A549 (cell line): Measurements from ENCODE around the gene TAF3.

Source experiments
- CBX8 ChIP-seq: fragments of 200-600 bp; sonication (generic); IDR thresholded peaks from 2 replicates; pipeline ENCODE4 v1.6.1; 2016
- EP300 ChIP-seq, 2 experiments: fragments of >200 bp; sonication (Bioruptor Twin); formaldehyde crosslinking; IDR thresholded peaks; 2 replicates in 1 of 2; 3 replicates in 1 of 2; pipeline ENCODE4 v1.6.1; 2016 to 2017
- FOSB ChIP-seq: fragments of 250-450 bp; sonication (Bioruptor Pico); IDR thresholded peaks from 2 replicates; pipeline ENCODE4 v1.5.0; 2020; ENCODE audit warnings: mild to moderate bottlenecking, moderate library complexity
- HDAC2 ChIP-seq: fragments of 200-600 bp; sonication (generic); IDR thresholded peaks from 2 replicates; pipeline ENCODE4 v1.6.1; 2016
- JUNB ChIP-seq: fragments of >200 bp; sonication (Bioruptor Twin); formaldehyde crosslinking; IDR thresholded peaks from 2 replicates; pipeline ENCODE4 v1.6.1; 2016
- MAFK ChIP-seq: fragments of 450-650 bp; IDR thresholded peaks from 2 replicates; pipeline ENCODE4 v1.6.1; 2014; ENCODE audit not compliant: partially characterized antibody
- POLR2A ChIP-seq: IDR thresholded peaks from 2 replicates; pipeline ENCODE4 v1.6.1; 2012; ENCODE audit warnings: mild to moderate bottlenecking, low read length
- RFX5 ChIP-seq: fragments of 450-650 bp; IDR thresholded peaks from 2 replicates; pipeline ENCODE4 v1.7.1; 2014; ENCODE audit warnings: antibody characterized with exemption, mild to moderate bottlenecking, moderate library complexity
- SMC3 ChIP-seq: fragments of >200 bp; sonication (Bioruptor Twin); formaldehyde crosslinking; IDR thresholded peaks from 3 replicates; pipeline ENCODE4 v1.6.1; 2018; ENCODE audit warnings: inconsistent platforms
- TP53 ChIP-seq: fragments of 250-450 bp; sonication (Bioruptor Pico); IDR thresholded peaks from 2 replicates; pipeline ENCODE4 v1.5.0; 2021; ENCODE audit warnings: mild to moderate bottlenecking, moderate library complexity
- TF ChIP-seq, protein P1 (sequence below): fragments of >200 bp; sonication (Bioruptor Twin); formaldehyde crosslinking; IDR thresholded peaks from 3 replicates; pipeline ENCODE4 v1.5.1; 2016
- TF ChIP-seq, protein P2 (sequence below): IDR thresholded peaks from 2 replicates; pipeline ENCODE4 v1.6.1; 2012
- TF ChIP-seq, protein P3 (sequence below): fragments of 150-350 bp; IDR thresholded peaks from 2 replicates; pipeline ENCODE4 v1.6.1; 2014; ENCODE audit warnings: low read depth, mild to moderate bottlenecking, low read length
- TF ChIP-seq, protein P4 (sequence below): fragments of 200-600 bp; sonication (generic); IDR thresholded peaks from 2 replicates; pipeline ENCODE4 v1.6.1; 2016; ENCODE audit warnings: antibody characterized with exemption, mild to moderate bottlenecking, moderate library complexity

DNA sequence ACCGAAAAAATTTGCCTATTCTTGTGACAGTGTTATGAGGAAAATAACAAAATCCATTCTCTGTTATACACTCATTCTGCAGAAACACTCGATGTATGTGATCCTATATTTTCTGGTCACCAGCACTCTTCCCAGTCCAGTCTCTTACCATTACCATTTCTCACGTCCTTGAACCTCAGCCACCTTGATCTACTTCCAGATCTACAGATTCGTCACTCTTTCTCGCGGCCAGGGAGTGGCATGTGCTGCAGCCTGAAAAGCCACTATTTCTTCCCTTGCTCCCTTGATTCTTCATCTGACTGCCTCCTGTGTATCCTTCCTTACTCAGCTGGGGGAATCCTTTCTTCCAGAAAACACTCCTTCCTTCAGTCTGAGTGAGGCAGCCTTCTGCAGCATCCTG lies 14.1 kb upstream of the TAF3 start:
- TF ChIP-seq, protein P1, sequence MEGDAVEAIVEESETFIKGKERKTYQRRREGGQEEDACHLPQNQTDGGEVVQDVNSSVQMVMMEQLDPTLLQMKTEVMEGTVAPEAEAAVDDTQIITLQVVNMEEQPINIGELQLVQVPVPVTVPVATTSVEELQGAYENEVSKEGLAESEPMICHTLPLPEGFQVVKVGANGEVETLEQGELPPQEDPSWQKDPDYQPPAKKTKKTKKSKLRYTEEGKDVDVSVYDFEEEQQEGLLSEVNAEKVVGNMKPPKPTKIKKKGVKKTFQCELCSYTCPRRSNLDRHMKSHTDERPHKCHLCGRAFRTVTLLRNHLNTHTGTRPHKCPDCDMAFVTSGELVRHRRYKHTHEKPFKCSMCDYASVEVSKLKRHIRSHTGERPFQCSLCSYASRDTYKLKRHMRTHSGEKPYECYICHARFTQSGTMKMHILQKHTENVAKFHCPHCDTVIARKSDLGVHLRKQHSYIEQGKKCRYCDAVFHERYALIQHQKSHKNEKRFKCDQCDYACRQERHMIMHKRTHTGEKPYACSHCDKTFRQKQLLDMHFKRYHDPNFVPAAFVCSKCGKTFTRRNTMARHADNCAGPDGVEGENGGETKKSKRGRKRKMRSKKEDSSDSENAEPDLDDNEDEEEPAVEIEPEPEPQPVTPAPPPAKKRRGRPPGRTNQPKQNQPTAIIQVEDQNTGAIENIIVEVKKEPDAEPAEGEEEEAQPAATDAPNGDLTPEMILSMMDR = no peak
- TF ChIP-seq POLR2A (no peak), HDAC2 (no peak), JUNB (no peak), RFX5 (no peak), MAFK (no peak), SMC3 (no peak), CBX8 (no peak), FOSB (CRISPR knock-in tag) (no peak), TP53 (no peak), EP300 (IDR thresholded peaks at IDR 0.05) (no peak)
- TF ChIP-seq, protein P2, sequence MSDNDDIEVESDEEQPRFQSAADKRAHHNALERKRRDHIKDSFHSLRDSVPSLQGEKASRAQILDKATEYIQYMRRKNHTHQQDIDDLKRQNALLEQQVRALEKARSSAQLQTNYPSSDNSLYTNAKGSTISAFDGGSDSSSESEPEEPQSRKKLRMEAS = no peak
- TF ChIP-seq, protein P3, sequence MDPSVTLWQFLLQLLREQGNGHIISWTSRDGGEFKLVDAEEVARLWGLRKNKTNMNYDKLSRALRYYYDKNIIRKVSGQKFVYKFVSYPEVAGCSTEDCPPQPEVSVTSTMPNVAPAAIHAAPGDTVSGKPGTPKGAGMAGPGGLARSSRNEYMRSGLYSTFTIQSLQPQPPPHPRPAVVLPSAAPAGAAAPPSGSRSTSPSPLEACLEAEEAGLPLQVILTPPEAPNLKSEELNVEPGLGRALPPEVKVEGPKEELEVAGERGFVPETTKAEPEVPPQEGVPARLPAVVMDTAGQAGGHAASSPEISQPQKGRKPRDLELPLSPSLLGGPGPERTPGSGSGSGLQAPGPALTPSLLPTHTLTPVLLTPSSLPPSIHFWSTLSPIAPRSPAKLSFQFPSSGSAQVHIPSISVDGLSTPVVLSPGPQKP = no peak
- TF ChIP-seq, protein P4, sequence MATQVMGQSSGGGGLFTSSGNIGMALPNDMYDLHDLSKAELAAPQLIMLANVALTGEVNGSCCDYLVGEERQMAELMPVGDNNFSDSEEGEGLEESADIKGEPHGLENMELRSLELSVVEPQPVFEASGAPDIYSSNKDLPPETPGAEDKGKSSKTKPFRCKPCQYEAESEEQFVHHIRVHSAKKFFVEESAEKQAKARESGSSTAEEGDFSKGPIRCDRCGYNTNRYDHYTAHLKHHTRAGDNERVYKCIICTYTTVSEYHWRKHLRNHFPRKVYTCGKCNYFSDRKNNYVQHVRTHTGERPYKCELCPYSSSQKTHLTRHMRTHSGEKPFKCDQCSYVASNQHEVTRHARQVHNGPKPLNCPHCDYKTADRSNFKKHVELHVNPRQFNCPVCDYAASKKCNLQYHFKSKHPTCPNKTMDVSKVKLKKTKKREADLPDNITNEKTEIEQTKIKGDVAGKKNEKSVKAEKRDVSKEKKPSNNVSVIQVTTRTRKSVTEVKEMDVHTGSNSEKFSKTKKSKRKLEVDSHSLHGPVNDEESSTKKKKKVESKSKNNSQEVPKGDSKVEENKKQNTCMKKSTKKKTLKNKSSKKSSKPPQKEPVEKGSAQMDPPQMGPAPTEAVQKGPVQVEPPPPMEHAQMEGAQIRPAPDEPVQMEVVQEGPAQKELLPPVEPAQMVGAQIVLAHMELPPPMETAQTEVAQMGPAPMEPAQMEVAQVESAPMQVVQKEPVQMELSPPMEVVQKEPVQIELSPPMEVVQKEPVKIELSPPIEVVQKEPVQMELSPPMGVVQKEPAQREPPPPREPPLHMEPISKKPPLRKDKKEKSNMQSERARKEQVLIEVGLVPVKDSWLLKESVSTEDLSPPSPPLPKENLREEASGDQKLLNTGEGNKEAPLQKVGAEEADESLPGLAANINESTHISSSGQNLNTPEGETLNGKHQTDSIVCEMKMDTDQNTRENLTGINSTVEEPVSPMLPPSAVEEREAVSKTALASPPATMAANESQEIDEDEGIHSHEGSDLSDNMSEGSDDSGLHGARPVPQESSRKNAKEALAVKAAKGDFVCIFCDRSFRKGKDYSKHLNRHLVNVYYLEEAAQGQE = no peak
